RKO (cell line): ENCODE results near the gene SLC39A8.

ENCODE experiments used
- DNase-seq: peaks from one replicate; pipeline ENCODE4 v3.0.0-alpha.2; 2016; ENCODE audit warnings: low spot score

Gene SLC39A8

GRCh38 chr4:102227388-102227787, 117.9 kb downstream of the SLC39A8 start:
- no peak for DNase-seq

- DNase-seq = no peak
These were observed 121.8 kb downstream of the SLC39A8 start for GRCh38 chr4:102223461-102223860.

GRCh38 chr4:102222838-102223409, 122.4 kb downstream of the SLC39A8 start:
- DNase-seq = no peak

GRCh38 chr4:102219129-102219528, 126.2 kb downstream of the SLC39A8 start:
- DNase-seq = no peak

GRCh38 chr4:102218656-102219055, 126.6 kb downstream of the SLC39A8 start:
- DNase-seq = no peak

GRCh38 chr4:102217775-102218355, 127.4 kb downstream of the SLC39A8 start:
- DNase-seq = peak; percentile 7

- DNase-seq = no peak
These were observed 127.9 kb downstream of the SLC39A8 start for GRCh38 chr4:102217345-102217744.

GRCh38 chr4:102216666-102217065, 128.6 kb downstream of the SLC39A8 start:
- no peak for DNase-seq

- DNase-seq = no peak
These were observed 132.3 kb downstream of the SLC39A8 start for GRCh38 chr4:102213031-102213430.
